ENCODE results near the gene WSCD1. TPM values are rescaled to one million over a fixed set of nuclear protein-coding genes. Genes with fewer than 3 reads are reported as not detected.

The WSCD1 gene
- polyA plus RNA-seq, 1 donor from 2014 or later, result 9.5 TPM

GRCh38 chr17:6092903-6093468, 22.8 kb downstream of the WSCD1 start:
- no peaks in the 10 kb centered on the region for H3F3A ChIP-seq (ENCODE audit: insufficient read depth, low read length, poor library complexity, severe bottlenecking)
- no peak for TF ChIP-seq EP300 (conservative IDR thresholded peaks at IDR 0.05; ENCODE audit: poor library complexity, severe bottlenecking)
- TF ChIP-seq RAD21 (conservative IDR thresholded peaks at IDR 0.05), result no peak

GRCh38 chr17:6094453-6094852, 24.3 kb downstream of the WSCD1 start:
- Histone ChIP-seq H2AFZ (ENCODE audit: low read depth, low read length) (no peak overlapping the region), H3F3A (ENCODE audit: insufficient read depth, low read length, poor library complexity, severe bottlenecking) (no peaks in the 10 kb centered on the region), H3K9ac (ENCODE audit: low read length) (no peak overlapping the region), H3K9me3 (ENCODE audit: low read length) (no peaks in the 10 kb centered on the region), H3K36me3 (ENCODE audit: insufficient read depth, low read length) (no peaks in the 10 kb centered on the region), H3K4me3 (ENCODE audit: low read length) (no peak overlapping the region), H3K9me2 (ENCODE audit: insufficient read depth, low read length) (no peaks in the 10 kb centered on the region), H4K20me1 (ENCODE audit: insufficient read depth) (no peaks in the 10 kb centered on the region), H3K4me2 (ENCODE audit: low read length) (no peak overlapping the region), H3K27ac (ENCODE audit: low read length) (no peak overlapping the region), H3K79me2 (replicated peaks; ENCODE audit: insufficient read depth, low read length) (no peaks in the 10 kb centered on the region), H3K27me3 (ENCODE audit: insufficient read depth, low read depth, low read length) (no peaks in the 10 kb centered on the region)
- no peak for TF ChIP-seq EP300 (conservative IDR thresholded peaks at IDR 0.05; ENCODE audit: poor library complexity, severe bottlenecking)
- no peak for TF ChIP-seq REST (IDR thresholded peaks at IDR 0.05; ENCODE audit: borderline replicate concordance)
- no peak for TF ChIP-seq CTCF (IDR thresholded peaks at IDR 0.05; ENCODE audit: poor library complexity, severe bottlenecking)
- no peak for TF ChIP-seq TAF1 (IDR thresholded peaks at IDR 0.05; ENCODE audit: low read depth)
- no peak for TF ChIP-seq SMC3 (conservative IDR thresholded peaks at IDR 0.05; ENCODE audit: poor library complexity)
- no peak for TF ChIP-seq EZH2 (IDR thresholded peaks at IDR 0.05; ENCODE audit: borderline replicate concordance, insufficient read depth, low read length, poor library complexity, severe bottlenecking)
- no peak for TF ChIP-seq MXI1 (conservative IDR thresholded peaks at IDR 0.05; ENCODE audit: poor library complexity, severe bottlenecking)
- no peak for TF ChIP-seq POLR2AphosphoS5 (IDR thresholded peaks at IDR 0.05)
- no peak for TF ChIP-seq RAD21 (conservative IDR thresholded peaks at IDR 0.05)

More at GRCh38 chr17:6092903-6093468, 22.8 kb downstream of the WSCD1 start:
- H3K4me3 ChIP-seq (ENCODE audit: low read length), result no peak overlapping the region
- H3K27me3 ChIP-seq (ENCODE audit: insufficient read depth, low read depth, low read length), result no peaks in the 10 kb centered on the region
- H3K36me3 ChIP-seq (ENCODE audit: insufficient read depth, low read length), result no peaks in the 10 kb centered on the region
- no peak overlapping the region for H3K27ac ChIP-seq (ENCODE audit: low read length)
- no peak overlapping the region for H2AFZ ChIP-seq (ENCODE audit: low read depth, low read length)
- H3K79me2 ChIP-seq (replicated peaks; ENCODE audit: insufficient read depth, low read length), result no peaks in the 10 kb centered on the region
- H4K20me1 ChIP-seq (ENCODE audit: insufficient read depth), result no peaks in the 10 kb centered on the region
- H3K9me2 ChIP-seq (ENCODE audit: insufficient read depth, low read length), result no peaks in the 10 kb centered on the region
- H3K9ac ChIP-seq (ENCODE audit: low read length), result no peak overlapping the region
- no peaks in the 10 kb centered on the region for H3K9me3 ChIP-seq (ENCODE audit: low read length)
- no peak overlapping the region for H3K4me2 ChIP-seq (ENCODE audit: low read length)

All from neural cell (in vitro differentiated cells).